ENCODE data around the gene HOXB3. TPM values are rescaled to one million over a fixed set of nuclear protein-coding genes. Genes with fewer than 3 reads are reported as not detected.

Gene HOXB3
- total RNA-seq: 10 to 100 TPM in 1 of 4 donors, 1 to 10 TPM in 2, under 1 TPM in 1; 0.97 to 14.1 (median 3.9) TPM

DNA sequence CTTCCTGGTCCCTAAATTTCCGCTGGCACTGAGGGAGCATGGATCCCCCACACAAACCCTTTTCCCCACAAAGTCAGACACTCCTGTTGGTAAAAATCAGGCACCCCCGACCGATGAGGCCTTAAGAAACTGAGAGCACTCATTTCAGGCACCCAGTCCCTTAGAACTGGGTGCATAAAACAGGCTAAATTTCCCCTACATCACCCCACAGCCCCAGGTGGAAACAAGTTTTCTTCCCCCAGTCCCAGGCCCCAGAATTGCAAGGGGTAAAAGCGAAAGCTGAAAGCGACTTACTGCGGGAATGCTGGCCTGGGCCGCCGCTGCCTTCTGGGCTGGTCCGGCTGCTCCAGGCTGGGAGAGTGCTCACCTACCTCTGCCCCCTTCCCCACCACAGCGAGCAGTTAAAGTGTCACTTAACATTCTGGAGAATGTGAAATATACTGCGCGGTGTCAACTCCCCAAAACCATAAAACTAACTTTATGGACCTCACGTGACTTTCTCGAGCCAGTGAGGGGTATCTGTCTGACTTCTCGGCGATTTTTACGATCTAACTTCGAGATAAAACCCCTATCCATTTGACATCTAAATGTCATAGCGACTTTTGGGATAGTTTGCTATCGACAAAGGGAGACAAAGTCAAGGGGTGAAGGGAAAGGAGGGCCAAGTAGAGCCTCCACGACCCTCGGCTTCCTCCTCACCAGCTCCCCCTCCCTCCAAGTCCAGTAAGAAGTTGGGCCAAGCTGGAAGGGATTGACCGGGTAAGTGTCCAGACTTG is at the start of gene HOXB3:
Gene HOXB3 (minus strand): TSS at position 411 of the 776 bp plus-strand sequence. CDS start 37,767 bp downstream, outside the sequence.
- WGBS, 2 donors: 85% methylated on average over 23 of the region's 23 CpGs
- TF ChIP-seq, protein P1, sequence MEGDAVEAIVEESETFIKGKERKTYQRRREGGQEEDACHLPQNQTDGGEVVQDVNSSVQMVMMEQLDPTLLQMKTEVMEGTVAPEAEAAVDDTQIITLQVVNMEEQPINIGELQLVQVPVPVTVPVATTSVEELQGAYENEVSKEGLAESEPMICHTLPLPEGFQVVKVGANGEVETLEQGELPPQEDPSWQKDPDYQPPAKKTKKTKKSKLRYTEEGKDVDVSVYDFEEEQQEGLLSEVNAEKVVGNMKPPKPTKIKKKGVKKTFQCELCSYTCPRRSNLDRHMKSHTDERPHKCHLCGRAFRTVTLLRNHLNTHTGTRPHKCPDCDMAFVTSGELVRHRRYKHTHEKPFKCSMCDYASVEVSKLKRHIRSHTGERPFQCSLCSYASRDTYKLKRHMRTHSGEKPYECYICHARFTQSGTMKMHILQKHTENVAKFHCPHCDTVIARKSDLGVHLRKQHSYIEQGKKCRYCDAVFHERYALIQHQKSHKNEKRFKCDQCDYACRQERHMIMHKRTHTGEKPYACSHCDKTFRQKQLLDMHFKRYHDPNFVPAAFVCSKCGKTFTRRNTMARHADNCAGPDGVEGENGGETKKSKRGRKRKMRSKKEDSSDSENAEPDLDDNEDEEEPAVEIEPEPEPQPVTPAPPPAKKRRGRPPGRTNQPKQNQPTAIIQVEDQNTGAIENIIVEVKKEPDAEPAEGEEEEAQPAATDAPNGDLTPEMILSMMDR (IDR thresholded peaks at IDR 0.05): no peak
- TF ChIP-seq POLR2A (IDR thresholded peaks at IDR 0.05): no peak
- intact Hi-C loops (cut with DNase I; ENCODE audit: low total_unique reads): loop anchor here (5.0 kb wide), 2 partner anchors 98 to 253 kb away; no protein-coding TSS in a partner anchor
- no peak for DNase-seq (ENCODE audit: low spot score in 2 of 2)
- no peak within 1 kb of the TSS for H3K4me3 ChIP-seq (ENCODE audit: low read depth, poor library complexity, severe bottlenecking)

DNA sequence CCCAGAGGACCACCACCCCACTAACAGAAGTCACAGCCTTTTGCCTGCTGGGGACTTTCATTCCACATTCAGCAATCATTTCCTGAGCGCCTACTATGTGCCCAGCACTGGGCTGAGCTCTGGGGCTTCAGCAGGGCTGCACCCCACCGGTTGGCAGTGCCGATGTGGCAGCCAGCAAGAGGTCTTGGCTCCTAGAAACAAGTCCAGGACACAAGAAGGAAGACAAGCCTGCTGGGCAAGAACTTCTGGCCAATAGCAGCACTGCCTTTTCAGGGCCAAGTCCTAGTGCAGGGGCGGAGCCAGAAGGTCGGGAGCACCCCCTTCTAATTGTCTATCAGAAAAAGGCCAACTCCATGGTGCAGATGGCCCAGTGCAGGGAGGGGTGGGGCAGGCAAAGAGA is 49.1 kb upstream of the HOXB3 start:
- DNase-seq (ENCODE audit: low spot score in 2 of 2): no peak
- intact Hi-C loops (cut with DNase I; ENCODE audit: low total_unique reads): no loop called here
- TF ChIP-seq POLR2A (IDR thresholded peaks at IDR 0.05): no peak
- TF ChIP-seq, protein P1 (IDR thresholded peaks at IDR 0.05): no peak
- no peak overlapping the region for H3K4me3 ChIP-seq (ENCODE audit: low read depth, poor library complexity, severe bottlenecking)
- 52 to 56% methylated on average over 5 of the region's 5 CpGs for WGBS, 2 donors

DNA sequence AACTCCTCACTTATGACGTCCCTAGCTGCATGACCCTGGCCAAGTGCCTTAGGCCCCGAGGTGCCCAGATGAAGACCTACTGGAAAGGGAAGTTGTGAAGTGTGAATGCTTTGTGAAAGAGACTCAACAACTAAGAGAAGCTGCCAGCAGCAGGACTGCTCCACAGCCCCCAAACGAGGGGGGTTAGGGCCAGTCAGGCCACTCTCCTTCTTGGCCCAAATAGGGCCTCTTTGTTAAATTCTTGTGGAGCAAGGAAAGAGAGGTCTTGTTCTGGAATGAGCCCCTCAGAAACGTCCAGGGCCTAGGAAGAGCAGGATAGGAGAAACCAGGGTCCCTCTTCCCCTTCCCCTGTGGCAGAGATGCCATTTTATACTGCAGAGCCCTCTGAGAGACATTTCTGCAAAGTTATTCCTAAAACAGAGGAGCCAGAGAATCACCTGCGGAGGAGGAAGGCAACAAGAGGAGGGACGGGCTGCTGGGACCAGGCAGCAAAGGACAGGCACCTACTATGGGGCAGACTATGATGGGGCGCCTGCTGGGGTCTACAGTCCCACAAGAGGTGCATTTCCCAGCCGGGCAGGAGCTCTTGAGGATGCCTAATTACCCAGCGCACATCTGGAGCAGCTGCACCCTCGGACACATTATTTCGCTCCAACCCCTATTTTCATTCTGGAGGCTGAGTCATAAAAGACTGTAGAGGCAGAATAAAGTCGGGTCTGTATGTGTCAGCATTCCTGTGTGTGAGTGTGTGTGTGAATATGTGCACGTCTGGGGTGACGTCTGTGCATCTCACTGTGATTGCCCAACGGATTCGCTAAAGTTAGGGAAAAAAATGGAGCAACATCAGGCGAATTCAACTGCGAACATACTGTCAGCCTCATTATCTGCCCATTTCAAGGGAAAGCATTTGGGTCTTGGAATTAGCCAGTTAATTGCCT is 47.6 kb upstream of the HOXB3 start:
- TF ChIP-seq, protein P1 (IDR thresholded peaks at IDR 0.05): no peak
- TF ChIP-seq POLR2A (IDR thresholded peaks at IDR 0.05): no peak
- 41 to 51% methylated on average over 18 of the region's 18 CpGs for WGBS, 2 donors
- H3K4me3 ChIP-seq (ENCODE audit: low read depth, poor library complexity, severe bottlenecking): no peak overlapping the region
- intact Hi-C loops (cut with DNase I; ENCODE audit: low total_unique reads): no loop called here
- DNase-seq (ENCODE audit: low spot score in 2 of 2): no peak

DNA sequence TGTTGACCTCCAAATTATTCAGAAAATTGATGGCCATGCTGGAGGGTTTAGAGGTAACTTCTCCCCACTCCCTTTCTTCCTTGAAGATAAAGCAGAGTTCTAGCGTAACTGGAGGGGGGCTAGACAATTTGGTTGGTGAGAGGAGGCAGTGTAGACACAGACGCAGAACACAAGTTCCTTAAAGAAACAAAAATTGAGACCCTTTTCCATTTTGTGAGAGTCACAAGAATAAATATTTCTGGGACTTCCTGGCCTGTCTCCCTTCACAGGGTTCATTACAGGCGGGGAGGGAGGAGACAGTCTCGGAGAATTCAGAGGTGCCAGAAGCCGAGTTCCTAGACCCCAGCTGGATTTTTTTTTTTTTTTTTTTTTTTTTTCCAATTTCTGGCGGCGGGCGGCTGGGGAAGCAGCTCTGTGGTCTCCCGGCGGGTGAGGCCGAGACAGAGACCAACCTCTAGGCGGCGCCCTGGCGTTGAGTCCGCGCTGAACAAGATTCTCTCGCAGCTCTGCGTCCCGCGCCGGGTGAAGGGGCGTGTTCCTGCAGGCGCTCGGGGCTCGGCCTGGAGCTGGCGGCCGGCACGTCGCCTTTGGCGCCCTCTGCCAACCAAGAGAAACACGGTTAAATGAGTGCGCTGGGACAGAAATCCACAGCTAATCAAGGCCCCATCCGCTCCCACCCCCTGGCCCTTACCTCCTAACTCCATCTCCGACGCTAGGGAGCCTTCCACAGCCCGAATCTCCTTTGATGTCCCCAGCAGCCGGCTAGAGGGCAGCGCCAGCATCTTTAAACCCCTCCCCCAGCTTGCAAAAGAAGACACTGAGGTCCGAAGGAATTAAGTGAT is 46.4 kb upstream of the HOXB3 start:
- DNase-seq (ENCODE audit: low spot score in 2 of 2): peak in 1 of 2 donors; percentile 92
- no peak overlapping the region for H3K4me3 ChIP-seq (ENCODE audit: low read depth, poor library complexity, severe bottlenecking)
- 5 to 6% methylated on average over 38 of the region's 39 CpGs for WGBS, 2 donors

More for the DNA sequence above, 46.4 kb upstream of the HOXB3 start:
- TF ChIP-seq POLR2A (IDR thresholded peaks at IDR 0.05): no peak
- TF ChIP-seq, protein P1 (IDR thresholded peaks at IDR 0.05): no peak
- intact Hi-C loops (cut with DNase I; ENCODE audit: low total_unique reads): no loop called here
